Body of pancreas (tissue), 4 donors: ENCODE measurements around the gene ARID5A.

ENCODE experiments used
- CTCF ChIP-seq, 7 experiments: fragments of 450-650 bp in 4 of 7; fragments of 200-600 bp in 3 of 7; sonication (generic) in 3 of 7; IDR thresholded peaks; one replicate each; pipeline ENCODE4 v1.5.1; 2016 to 2019; ENCODE audit warnings: antibody characterized with exemption in 7 of 7
- POLR2A ChIP-seq, 3 donors: fragments of 450-650 bp; IDR thresholded peaks; one replicate each; pipeline ENCODE4 v1.6.1; 2016; ENCODE audit warnings: antibody characterized with exemption in 3 of 3, mild to moderate bottlenecking in 2 of 3

GRCh38 chr2:96489261-96489660 lies 47.3 kb upstream of the ARID5A start:
- TF ChIP-seq POLR2A (IDR thresholded peaks at IDR 0.05) (no peak), CTCF (IDR thresholded peaks at IDR 0.05) (no peak)
